ENCODE results near the gene OR51S1.
"Not testable (repeated sequence)": the region's sequence is repeated elsewhere in the genome, so short reads cannot be mapped to it uniquely, and the experiment has no call there.

The OR51S1 gene, protein sequence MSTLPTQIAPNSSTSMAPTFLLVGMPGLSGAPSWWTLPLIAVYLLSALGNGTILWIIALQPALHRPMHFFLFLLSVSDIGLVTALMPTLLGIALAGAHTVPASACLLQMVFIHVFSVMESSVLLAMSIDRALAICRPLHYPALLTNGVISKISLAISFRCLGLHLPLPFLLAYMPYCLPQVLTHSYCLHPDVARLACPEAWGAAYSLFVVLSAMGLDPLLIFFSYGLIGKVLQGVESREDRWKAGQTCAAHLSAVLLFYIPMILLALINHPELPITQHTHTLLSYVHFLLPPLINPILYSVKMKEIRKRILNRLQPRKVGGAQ

DNA sequence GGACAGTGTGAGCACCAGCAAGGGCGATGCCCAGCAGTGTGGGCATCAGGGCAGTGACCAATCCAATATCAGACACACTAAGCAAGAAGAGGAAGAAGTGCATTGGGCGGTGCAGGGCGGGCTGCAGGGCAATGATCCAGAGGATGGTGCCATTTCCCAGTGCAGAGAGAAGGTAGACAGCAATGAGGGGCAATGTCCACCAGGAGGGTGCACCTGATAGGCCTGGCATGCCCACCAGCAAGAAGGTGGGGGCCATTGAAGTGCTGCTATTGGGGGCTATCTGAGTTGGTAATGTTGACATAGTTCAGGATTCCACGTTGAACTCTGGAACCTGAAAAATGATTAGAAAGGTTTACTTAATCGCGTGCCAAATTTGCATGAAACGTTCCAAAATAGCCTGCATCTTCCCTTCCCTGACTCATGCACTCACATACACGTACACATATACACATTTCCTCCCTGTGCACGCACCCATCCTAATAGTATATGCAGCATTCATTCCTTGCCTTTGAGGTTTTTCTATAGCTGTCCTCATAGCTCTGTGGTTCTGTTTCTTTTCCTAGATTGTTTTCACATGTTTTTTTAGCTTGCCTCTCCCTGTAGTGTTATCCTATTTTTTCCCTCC lies at the start of gene OR51S1:
Gene OR51S1, minus strand, starts transcription at position 301 of the 625 bp plus-strand sequence. Its CDS starts 0 bp downstream, at position 301.
- no peaks in the 10 kb centered on the region for H3K9me3 ChIP-seq
- in situ Hi-C loops (cut with MboI; ENCODE audit: low sequenced_read_pairs), result no loop called here
- no peak for DNase-seq (ENCODE audit: low spot score in 2 of 2)
- no peaks in the 10 kb centered on the region for H3K36me3 ChIP-seq (replicated peaks)
- no peak within 1 kb of the TSS for H3K4me3 ChIP-seq
- H3K27me3 ChIP-seq (ENCODE audit: low read depth), result no peaks in the 10 kb centered on the region
- H3K4me1 ChIP-seq, result no peaks in the 10 kb centered on the region

DNA sequence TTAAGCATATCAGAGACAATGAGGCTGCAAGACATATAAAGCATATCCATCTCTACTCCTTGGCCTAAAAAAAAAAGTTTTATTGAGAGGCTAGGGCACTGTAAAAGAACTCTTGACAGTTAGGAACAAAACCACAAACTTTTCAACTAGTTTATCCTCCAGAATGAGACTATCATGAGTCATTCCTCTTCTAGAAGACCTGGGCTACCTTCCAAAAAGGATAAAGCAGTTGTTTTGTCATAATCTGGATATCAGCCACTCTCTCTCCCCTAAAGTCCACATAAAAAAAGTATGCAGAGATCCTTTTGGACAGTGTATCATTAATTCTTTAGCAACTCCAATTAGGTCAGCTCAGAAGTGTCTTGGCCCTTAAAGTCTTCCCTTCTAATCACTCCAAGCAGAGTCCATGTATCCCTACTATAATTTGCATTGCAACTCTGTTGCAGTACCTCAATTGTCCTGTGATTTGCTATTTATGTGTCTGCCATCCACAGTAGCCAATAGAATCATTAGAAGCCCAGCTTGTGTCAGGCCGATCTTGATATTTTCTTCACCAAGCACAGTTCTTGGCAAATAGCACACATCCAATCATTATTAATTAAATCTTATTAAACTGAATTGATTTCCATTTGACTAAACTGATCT lies 43.1 kb upstream of the OR51S1 start:
- H3K4me1 ChIP-seq, result no peaks in the 10 kb centered on the region
- no peaks in the 10 kb centered on the region for H3K36me3 ChIP-seq (replicated peaks)
- DNase-seq (ENCODE audit: low spot score in 2 of 2), result no peak
- no peaks in the 10 kb centered on the region for H3K27me3 ChIP-seq (ENCODE audit: low read depth)
- in situ Hi-C loops (cut with MboI; ENCODE audit: low sequenced_read_pairs), result no loop called here
- no peak overlapping the region for H3K4me3 ChIP-seq
- H3K9me3 ChIP-seq, result no peaks in the 10 kb centered on the region

DNA sequence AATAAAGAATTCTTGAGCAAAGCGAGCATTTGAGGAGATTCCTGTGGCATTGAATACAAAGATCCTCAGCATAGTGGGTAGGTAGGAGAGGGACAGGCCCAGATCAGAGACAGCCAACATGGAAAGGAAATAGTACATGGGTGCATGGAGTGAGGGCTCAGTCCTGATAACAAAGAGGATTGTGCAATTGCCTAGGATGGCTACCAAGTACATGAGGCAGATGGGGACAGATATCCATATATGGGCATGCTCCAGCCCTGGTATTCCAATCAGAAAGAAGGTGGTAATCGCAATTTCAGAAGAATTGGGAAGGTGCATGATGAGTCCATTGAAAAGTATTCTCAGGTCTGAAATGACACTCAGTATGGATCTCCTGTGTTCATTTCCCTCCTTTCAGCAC lies 41.3 kb upstream of the OR51S1 start:
- Histone ChIP-seq H3K4me1 (no peaks in the 10 kb centered on the region), H3K27me3 (ENCODE audit: low read depth) (no peaks in the 10 kb centered on the region), H3K4me3 (no peak overlapping the region), H3K36me3 (replicated peaks) (no peaks in the 10 kb centered on the region), H3K9me3 (no peaks in the 10 kb centered on the region)
- DNase-seq (ENCODE audit: low spot score in 2 of 2), result no peak
- in situ Hi-C loops (cut with MboI; ENCODE audit: low sequenced_read_pairs), result no loop called here

DNA sequence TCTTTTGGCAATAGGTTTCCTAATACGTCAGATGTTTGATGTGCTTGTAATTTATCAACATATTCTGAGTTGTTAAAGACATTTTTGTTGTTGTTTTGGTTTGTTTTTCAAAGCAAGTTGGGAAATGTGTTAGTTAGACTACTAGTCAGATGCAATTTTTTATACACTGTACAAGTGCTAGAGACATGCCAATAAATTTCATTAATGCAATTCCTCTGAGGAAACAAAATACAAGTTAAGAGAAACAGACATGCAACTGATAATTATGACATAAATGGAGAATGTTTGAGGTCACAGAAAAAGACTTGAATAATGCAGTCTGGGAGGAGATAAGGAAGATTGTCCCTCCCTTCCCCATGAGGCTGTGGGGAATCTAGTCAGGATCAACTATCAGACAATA lies 38.6 kb upstream of the OR51S1 start:
- Histone ChIP-seq H3K36me3 (replicated peaks) (no peaks in the 10 kb centered on the region), H3K4me3 (no peak overlapping the region), H3K4me1 (no peaks in the 10 kb centered on the region), H3K27me3 (ENCODE audit: low read depth) (no peaks in the 10 kb centered on the region), H3K9me3 (no peaks in the 10 kb centered on the region)
- in situ Hi-C loops (cut with MboI; ENCODE audit: low sequenced_read_pairs), result no loop called here
- DNase-seq (ENCODE audit: low spot score in 2 of 2), result no peak

DNA sequence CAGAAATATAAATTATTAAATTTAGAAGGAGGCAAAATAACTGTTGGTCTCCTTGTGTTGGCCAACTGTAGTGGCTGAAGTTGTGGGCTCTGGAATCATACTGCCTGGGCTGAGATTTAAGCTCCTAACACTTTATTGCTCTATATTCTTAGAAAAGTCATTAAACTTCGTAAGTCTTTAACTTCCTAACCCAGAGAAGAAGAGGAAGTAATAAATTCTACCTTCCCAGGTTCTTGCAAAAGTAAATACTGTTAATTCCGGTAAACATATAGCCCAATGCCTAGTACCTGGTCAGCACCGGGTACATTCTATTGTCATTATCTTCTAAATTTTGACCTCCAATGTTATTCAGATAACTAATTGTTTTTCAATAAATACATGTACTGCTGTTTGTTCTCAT lies 37.2 kb upstream of the OR51S1 start:
- Histone ChIP-seq H3K9me3 (no peaks in the 10 kb centered on the region), H3K4me3 (no peak overlapping the region), H3K27me3 (ENCODE audit: low read depth) (no peaks in the 10 kb centered on the region), H3K36me3 (replicated peaks) (no peaks in the 10 kb centered on the region), H3K4me1 (no peaks in the 10 kb centered on the region)
- in situ Hi-C loops (cut with MboI; ENCODE audit: low sequenced_read_pairs), result no loop called here
- DNase-seq (ENCODE audit: low spot score in 2 of 2), result no peak

DNA sequence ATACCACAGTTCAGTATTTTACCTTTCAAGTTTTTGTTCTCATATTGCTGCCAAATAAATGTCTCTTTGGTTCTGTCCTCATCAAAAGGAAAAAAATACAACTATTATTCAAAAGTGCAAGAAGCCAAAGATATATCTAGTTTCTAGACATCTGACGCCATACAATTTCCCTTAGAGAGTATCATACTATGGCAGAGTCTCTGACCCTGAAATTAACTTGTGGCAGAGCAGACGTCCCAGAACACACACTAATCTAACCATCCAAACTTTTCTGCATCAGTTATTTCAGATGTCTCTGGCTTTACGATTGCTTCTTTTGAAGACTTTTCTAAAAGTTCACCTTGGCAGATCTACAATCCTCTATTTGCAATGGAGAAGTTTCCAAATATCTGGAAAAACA lies 35.4 kb upstream of the OR51S1 start:
- no peaks in the 10 kb centered on the region for H3K9me3 ChIP-seq
- DNase-seq (ENCODE audit: low spot score in 2 of 2), result no peak
- no peaks in the 10 kb centered on the region for H3K36me3 ChIP-seq (replicated peaks)
- H3K4me3 ChIP-seq, result no peak overlapping the region
- in situ Hi-C loops (cut with MboI; ENCODE audit: low sequenced_read_pairs), result no loop called here
- H3K27me3 ChIP-seq (ENCODE audit: low read depth), result no peaks in the 10 kb centered on the region
- H3K4me1 ChIP-seq, result no peaks in the 10 kb centered on the region

DNA sequence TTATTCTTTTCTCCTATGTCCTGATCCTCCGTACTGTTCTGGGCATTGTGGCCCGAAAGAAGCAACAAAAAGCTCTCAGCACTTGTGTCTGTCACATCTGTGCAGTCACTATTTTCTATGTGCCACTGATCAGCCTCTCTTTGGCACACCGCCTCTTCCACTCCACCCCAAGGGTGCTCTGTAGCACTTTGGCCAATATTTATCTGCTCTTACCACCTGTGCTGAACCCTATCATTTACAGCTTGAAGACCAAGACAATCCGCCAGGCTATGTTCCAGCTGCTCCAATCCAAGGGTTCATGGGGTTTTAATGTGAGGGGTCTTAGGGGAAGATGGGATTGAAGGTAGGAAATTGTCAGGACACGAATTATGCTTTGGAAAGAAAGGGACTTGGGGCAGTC lies 33.5 kb upstream of the OR51S1 start:
- Histone ChIP-seq H3K9me3 (no peaks in the 10 kb centered on the region), H3K4me3 (no peak overlapping the region), H3K4me1 (no peaks in the 10 kb centered on the region), H3K27me3 (ENCODE audit: low read depth) (no peaks in the 10 kb centered on the region), H3K36me3 (replicated peaks) (no peaks in the 10 kb centered on the region)
- no peak for DNase-seq (ENCODE audit: low spot score in 2 of 2)
- in situ Hi-C loops (cut with MboI; ENCODE audit: low sequenced_read_pairs), result no loop called here

DNA sequence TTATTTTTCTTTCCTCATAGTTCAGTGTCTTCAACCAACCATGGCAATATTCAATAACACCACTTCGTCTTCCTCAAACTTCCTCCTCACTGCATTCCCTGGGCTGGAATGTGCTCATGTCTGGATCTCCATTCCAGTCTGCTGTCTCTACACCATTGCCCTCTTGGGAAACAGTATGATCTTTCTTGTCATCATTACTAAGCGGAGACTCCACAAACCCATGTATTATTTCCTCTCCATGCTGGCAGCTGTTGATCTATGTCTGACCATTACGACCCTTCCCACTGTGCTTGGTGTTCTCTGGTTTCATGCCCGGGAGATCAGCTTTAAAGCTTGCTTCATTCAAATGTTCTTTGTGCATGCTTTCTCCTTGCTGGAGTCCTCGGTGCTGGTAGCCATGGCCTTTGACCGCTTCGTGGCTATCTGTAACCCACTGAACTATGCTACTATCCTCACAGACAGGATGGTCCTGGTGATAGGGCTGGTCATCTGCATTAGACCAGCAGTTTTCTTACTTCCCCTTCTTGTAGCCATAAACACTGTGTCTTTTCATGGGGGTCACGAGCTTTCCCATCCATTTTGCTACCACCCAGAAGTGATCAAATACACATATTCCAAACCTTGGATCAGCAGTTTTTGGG lies 33.0 kb upstream of the OR51S1 start, which contains the start of gene OR51T1:
Gene OR51T1, plus strand, starts transcription at position 41 of the 641 bp plus-strand sequence. Its CDS starts 0 bp downstream, at position 41.
- Histone ChIP-seq H3K9me3 (no peaks in the 10 kb centered on the region), H3K27me3 (ENCODE audit: low read depth) (no peaks in the 10 kb centered on the region), H3K4me3 (no peak within 1 kb of the TSS), H3K4me1 (no peaks in the 10 kb centered on the region), H3K36me3 (replicated peaks) (no peaks in the 10 kb centered on the region)
- in situ Hi-C loops (cut with MboI; ENCODE audit: low sequenced_read_pairs), result no loop called here
- DNase-seq (ENCODE audit: low spot score in 2 of 2), result no peak

DNA sequence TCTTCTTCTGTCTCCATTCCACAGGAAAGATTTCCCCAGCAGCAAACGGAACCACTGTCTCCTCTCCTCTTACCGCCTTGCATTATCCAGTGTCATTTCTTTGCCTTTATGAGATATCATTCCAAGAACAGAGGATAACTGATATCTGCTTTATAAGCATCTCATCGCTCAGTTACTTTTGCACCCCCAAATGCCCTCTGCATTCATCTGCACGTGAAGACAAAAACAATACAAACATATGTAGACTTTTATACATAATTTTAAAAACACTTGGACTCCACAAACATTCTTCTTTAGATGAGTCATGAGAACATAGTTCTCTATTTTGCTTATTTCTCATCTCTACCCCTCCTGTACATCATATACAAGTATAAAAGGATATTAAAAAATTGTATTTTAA lies 32.2 kb upstream of the OR51S1 start:
- Histone ChIP-seq H3K4me3 (no peak overlapping the region), H3K36me3 (replicated peaks) (no peaks in the 10 kb centered on the region), H3K9me3 (no peaks in the 10 kb centered on the region), H3K4me1 (no peaks in the 10 kb centered on the region), H3K27me3 (ENCODE audit: low read depth) (no peaks in the 10 kb centered on the region)
- in situ Hi-C loops (cut with MboI; ENCODE audit: low sequenced_read_pairs), result no loop called here
- DNase-seq (ENCODE audit: low spot score in 2 of 2), result no peak

DNA sequence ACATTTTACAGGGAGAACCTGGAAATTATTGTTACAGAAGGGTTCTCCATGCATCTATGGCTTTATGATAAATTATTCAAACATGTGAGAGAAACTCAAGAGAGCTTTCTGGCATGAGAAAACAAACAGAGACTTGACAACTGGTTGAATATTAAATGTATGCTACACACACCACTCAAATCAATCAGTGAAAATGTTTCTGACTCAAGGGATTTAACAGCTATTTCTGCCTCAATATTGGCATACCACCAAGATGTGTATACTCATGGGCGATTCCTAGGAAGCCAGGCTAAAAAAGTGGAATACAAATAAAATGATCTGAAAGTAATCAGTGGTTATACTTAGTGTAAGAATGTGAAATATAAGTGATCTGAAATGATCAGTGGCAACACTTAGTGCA lies 16.8 kb upstream of the OR51S1 start:
- H3K27me3 ChIP-seq (ENCODE audit: low read depth), result no peaks in the 10 kb centered on the region
- in situ Hi-C loops (cut with MboI; ENCODE audit: low sequenced_read_pairs), result no loop called here
- H3K4me1 ChIP-seq, result no peaks in the 10 kb centered on the region
- H3K9me3 ChIP-seq, result no peaks in the 10 kb centered on the region
- no peak for DNase-seq (ENCODE audit: low spot score in 2 of 2)
- no peaks in the 10 kb centered on the region for H3K36me3 ChIP-seq (replicated peaks)
- no peak overlapping the region for H3K4me3 ChIP-seq

DNA sequence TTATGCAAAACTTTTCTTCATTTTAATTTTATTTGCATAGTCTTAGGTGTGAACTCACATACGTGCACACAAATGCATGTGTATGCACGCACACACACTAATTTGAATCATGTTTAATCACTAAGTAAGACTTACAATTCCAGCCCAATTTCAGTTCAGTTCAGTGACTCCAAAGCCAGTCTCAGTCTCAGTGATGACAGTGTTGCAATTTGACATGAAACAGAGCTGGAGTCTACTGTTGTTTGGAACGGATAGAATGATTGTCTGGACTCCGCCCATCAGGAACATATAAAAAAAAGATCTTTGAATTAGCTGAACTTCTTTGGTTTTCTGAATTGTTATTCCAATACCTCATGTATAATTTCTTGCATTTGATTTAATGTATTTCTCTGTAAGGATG lies 14.9 kb upstream of the OR51S1 start:
- in situ Hi-C loops (cut with MboI; ENCODE audit: low sequenced_read_pairs), result no loop called here
- no peak for DNase-seq (ENCODE audit: low spot score in 2 of 2)

DNA sequence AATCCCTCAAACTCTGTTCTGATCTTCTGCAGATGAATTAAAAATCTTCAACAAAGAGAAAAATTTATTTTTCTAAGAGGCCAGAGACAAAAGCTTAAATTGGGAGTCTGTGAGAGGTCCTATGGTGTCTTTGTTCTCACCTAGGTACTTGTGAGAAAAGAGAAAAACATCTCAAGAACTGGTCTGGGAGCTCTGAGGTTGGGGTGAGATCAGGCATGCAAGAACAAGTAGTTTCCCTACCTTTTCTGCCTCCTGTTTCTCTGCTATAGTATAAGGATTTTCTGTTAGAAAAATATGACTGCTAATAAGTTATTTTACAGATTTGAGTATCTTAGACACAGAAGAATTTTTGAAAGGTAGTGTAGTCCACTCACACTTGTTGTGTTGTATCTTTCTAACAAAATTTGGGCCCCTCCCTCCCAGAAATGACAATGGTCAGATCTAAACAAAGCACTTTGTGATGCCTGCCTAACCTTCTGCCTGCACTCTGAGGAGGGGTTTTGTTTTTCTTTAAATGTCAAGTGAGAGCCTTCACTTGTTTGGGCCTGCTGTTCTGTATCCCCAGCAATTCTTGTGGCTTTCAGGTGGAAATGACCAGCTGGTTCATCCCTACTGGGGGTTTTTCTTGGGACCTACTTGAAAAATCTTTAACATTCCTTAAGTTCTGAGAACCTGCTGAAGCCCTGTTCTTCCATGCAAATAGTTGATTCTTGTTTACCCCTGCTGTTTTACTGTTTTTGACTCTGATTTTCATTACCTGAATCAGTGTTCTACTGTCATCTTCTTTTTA lies 13.6 kb upstream of the OR51S1 start:
- Histone ChIP-seq H3K9me3 (no peaks in the 10 kb centered on the region), H3K27me3 (ENCODE audit: low read depth) (no peaks in the 10 kb centered on the region), H3K4me1 (no peaks in the 10 kb centered on the region), H3K4me3 (no peak overlapping the region), H3K36me3 (replicated peaks) (no peaks in the 10 kb centered on the region)
- in situ Hi-C loops (cut with MboI; ENCODE audit: low sequenced_read_pairs), result no loop called here
- DNase-seq (ENCODE audit: low spot score in 2 of 2), result no peak

More for the DNA sequence above, 14.9 kb upstream of the OR51S1 start:
- Histone ChIP-seq H3K4me3 (no peak overlapping the region), H3K4me1 (no peaks in the 10 kb centered on the region), H3K36me3 (replicated peaks) (no peaks in the 10 kb centered on the region), H3K9me3 (no peaks in the 10 kb centered on the region), H3K27me3 (ENCODE audit: low read depth) (no peaks in the 10 kb centered on the region)

DNA sequence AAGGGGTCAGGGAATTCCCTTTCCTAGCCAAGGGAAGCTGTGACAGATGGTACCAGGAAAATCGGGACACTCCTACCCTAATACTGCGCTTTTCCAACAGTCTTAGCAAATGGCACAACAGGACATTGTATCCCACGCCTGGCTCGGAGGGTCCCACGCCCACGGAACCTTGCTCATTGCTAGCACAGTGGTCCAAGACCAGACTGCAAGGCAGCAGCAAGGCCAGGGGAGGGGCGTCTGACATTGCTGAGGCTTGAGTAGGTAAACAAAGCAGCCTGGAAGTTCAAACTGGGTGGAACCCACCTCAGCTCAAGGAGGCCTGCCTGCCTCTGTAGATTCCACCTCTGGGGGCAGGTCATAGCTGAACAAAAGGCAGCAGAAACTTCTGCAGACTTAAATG lies 5.3 kb upstream of the OR51S1 start:
- H3K27me3 ChIP-seq (ENCODE audit: low read depth); H3K36me3 ChIP-seq (replicated peaks); H3K9me3 ChIP-seq; DNase-seq (ENCODE audit: low spot score in 2 of 2); H3K4me1 ChIP-seq; in situ Hi-C loops (cut with MboI; ENCODE audit: low sequenced_read_pairs); H3K4me3 ChIP-seq: not testable (repeated sequence)

All from HAP-1 (cell line).